GM12878 (cell line): ENCODE data around the gene PYGO2. TPM values are rescaled to one million over a fixed set of nuclear protein-coding genes. Genes with fewer than 3 reads are reported as not detected.

Experiments used
- CHD4 ChIP-seq: fragments of 200-600 bp; sonication (generic); IDR thresholded peaks from 2 replicates; pipeline ENCODE4 v1.6.1; 2016; ENCODE audit warnings: mild to moderate bottlenecking
- EED ChIP-seq: sonication (generic); IDR thresholded peaks from 2 replicates; pipeline ENCODE4 v1.6.1; 2016; ENCODE audit warnings: antibody characterized with exemption, low read depth
- MXI1 ChIP-seq: fragments of 150-350 bp; IDR thresholded peaks from 2 replicates; pipeline ENCODE4 v1.6.1; 2011; ENCODE audit warnings: low read depth, mild to moderate bottlenecking, inconsistent platforms, low read length, improper control_type of control experiment
- NBN ChIP-seq: fragments of 450-650 bp; IDR thresholded peaks from 2 replicates; pipeline ENCODE4 v1.6.1; 2016
- NRF1 ChIP-seq: conservative IDR thresholded peaks from 2 replicates; pipeline ENCODE4 v1.6.1; 2011; ENCODE audit warnings: mild to moderate bottlenecking, low read depth, low read length, improper control_type of control experiment
- PML ChIP-seq: IDR thresholded peaks from 2 replicates; pipeline ENCODE4 v1.6.1; 2012; ENCODE audit warnings: low read length, inconsistent platforms
- SP1 ChIP-seq: IDR thresholded peaks from one replicate; pipeline ENCODE4 v1.6.1; 2011; ENCODE audit warnings: low read depth, low read length
- SUPT20H ChIP-seq: IDR thresholded peaks from 2 replicates; pipeline ENCODE4 v1.6.1; 2011; ENCODE audit warnings: low read depth, mild to moderate bottlenecking, low read length, moderate library complexity, borderline replicate concordance; ENCODE audit not compliant: control insufficient read depth
- ZNF384 ChIP-seq: IDR thresholded peaks from 2 replicates; pipeline ENCODE4 v1.6.1; 2012; ENCODE audit warnings: low read depth, mild to moderate bottlenecking, low read length, improper control_type of control experiment, borderline replicate concordance
- polyA plus RNA-seq, 11 experiments: library from polyadenylated mRNA; depleted of rRNA in 4 of 11; unstranded in 6 of 11; stranded (reverse) in 5 of 11; fragments of >200 nt; fragmentation: Nextera tagmentation in 4 of 11; fragmentation: Illumina TruSeq in 1 of 11; extraction: Ambion mirVana in 4 of 11; extraction: Trizol in 1 of 11; gene quantifications; 1 replicate in 1 of 11; 2 replicates in 10 of 11; pipeline versions ENCODE4 v1.2.1 to v1.2.3, GENCODE V29; 2011 to 2016; ENCODE audit warnings: inconsistent platforms in 2 of 11, missing spikeins in 2 of 11, low read depth in 1 of 11
- total RNA-seq, 4 experiments: library from RNA; depleted of rRNA in 3 of 4; stranded (reverse); fragments of >200 nt in 3 of 4; fragmentation: Illumina TruSeq in 1 of 4; extraction: Trizol in 1 of 4; gene quantifications; 2 replicates each; pipeline versions ENCODE4 v1.2.1 to v1.2.3, GENCODE V29; 2013 to 2021
- TF ChIP-seq, protein P1 (sequence below): fragments of 450-650 bp; formaldehyde crosslinking; IDR thresholded peaks from 2 replicates; pipeline ENCODE4 v1.5.0; 2022; ENCODE audit warnings: mild to moderate bottlenecking, missing genetic modification characterization

Gene PYGO2
- total and polyA plus RNA-seq, 10 of the 15 experiments (the other 5 are each of a cell fraction or from before 2014, with no cell fraction given) = 8.1 to 33.8 (median 23.5) TPM

DNA sequence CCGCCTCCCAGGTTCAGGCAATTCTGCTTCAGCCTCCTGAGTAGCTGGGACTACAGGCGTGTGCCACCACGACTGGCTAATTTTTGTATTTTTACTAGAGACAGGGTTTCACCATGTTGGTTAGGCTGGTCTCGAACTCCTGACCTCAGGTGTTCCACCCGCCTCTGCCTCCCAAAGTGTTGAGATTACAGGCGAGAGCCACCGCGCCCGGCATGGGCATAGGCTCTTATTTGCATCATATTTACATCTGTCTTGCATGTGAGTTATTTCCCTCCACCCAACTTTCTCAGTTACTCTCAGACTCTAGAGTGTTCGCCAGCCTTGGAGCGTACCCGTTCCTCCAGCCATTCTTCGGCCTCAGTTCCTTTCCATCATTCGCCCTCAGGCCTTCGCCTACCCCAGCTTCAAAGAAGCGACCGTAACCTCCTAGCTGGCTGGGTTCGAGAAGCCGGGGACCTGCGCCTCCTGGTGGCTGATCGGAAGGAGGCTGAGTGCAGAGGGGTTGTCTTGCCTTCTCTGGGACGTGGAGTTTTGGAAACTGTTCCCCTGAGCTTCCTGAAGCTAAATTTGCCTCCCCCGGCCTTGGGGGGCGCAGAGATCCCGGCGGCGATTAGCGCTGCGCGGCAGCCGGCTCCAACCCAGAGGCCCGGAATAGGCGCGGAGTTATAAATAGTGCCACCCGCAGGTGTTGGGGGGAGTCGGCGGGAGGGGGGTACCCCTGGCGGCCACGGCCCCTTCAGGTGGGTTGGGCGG lies 37.4 kb upstream of the PYGO2 start (continued):
- TF ChIP-seq MXI1 (no peak), SP1 (no peak), CHD4 (no peak), EED (peak; percentile 62; the same call in 1 of the 2 replicates), ZNF384 (no peak), NBN (peak; percentile 86), SUPT20H (no peak), NRF1 (no peak), PML (no peak)
- TF ChIP-seq, protein P1, sequence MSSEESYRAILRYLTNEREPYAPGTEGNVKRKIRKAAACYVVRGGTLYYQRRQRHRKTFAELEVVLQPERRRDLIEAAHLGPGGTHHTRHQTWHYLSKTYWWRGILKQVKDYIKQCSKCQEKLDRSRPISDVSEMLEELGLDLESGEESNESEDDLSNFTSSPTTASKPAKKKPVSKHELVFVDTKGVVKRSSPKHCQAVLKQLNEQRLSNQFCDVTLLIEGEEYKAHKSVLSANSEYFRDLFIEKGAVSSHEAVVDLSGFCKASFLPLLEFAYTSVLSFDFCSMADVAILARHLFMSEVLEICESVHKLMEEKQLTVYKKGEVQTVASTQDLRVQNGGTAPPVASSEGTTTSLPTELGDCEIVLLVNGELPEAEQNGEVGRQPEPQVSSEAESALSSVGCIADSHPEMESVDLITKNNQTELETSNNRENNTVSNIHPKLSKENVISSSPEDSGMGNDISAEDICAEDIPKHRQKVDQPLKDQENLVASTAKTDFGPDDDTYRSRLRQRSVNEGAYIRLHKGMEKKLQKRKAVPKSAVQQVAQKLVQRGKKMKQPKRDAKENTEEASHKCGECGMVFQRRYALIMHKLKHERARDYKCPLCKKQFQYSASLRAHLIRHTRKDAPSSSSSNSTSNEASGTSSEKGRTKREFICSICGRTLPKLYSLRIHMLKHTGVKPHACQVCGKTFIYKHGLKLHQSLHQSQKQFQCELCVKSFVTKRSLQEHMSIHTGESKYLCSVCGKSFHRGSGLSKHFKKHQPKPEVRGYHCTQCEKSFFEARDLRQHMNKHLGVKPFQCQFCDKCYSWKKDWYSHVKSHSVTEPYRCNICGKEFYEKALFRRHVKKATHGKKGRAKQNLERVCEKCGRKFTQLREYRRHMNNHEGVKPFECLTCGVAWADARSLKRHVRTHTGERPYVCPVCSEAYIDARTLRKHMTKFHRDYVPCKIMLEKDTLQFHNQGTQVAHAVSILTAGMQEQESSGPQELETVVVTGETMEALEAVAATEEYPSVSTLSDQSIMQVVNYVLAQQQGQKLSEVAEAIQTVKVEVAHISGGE (CRISPR knock-in tag) = no peak
